HepG2 (cell line): ENCODE measurements around the gene DNAJC5. TPM values are rescaled to one million over a fixed set of nuclear protein-coding genes. Genes with fewer than 3 reads are reported as not detected.

Experiments used
- ATF7 ChIP-seq, 2 experiments: fragments of 450-650 bp in 1 of 2; sonication (generic) in 1 of 2; formaldehyde crosslinking in 1 of 2; IDR thresholded peaks; 2 replicates each; pipeline versions ENCODE4 v1.4.0 to v1.6.1; 2016 to 2020; ENCODE audit warnings: antibody characterized with exemption in 1 of 2, mild to moderate bottlenecking in 1 of 2, missing genetic modification reagents in 1 of 2
- CEBPG ChIP-seq: IDR thresholded peaks from 2 replicates; pipeline ENCODE4 v1.6.1; 2016
- KLF15 ChIP-seq: sonication (generic); formaldehyde crosslinking; IDR thresholded peaks from 2 replicates; pipeline ENCODE4 v1.8.1; 2023; ENCODE audit warnings: borderline replicate concordance, mild to moderate bottlenecking, inconsistent platforms, missing genetic modification reagents, mixed read lengths
- LCORL ChIP-seq, 2 experiments: fragments of 450-650 bp in 1 of 2; sonication (generic) in 1 of 2; formaldehyde crosslinking in 1 of 2; IDR thresholded peaks; 2 replicates each; pipeline versions ENCODE4 v1.5.0 to v1.6.1; 2017 to 2020; ENCODE audit warnings: antibody characterized with exemption in 1 of 2, missing genetic modification reagents in 1 of 2
- MIER2 ChIP-seq: IDR thresholded peaks from 2 replicates; pipeline ENCODE4 v1.6.1; 2016; ENCODE audit warnings: missing biosample characterization, missing genetic modification reagents
- NPAS2 ChIP-seq: sonication (generic); formaldehyde crosslinking; IDR thresholded peaks from 2 replicates; pipeline ENCODE4 v1.8.0; 2022; ENCODE audit warnings: mild to moderate bottlenecking, missing genetic modification reagents, borderline replicate concordance
- NR2F2 ChIP-seq: IDR thresholded peaks from 2 replicates; pipeline ENCODE4 v1.6.1; 2012; ENCODE audit warnings: low read depth, inconsistent platforms, borderline replicate concordance
- SIX4 ChIP-seq: sonication (generic); formaldehyde crosslinking; IDR thresholded peaks from 2 replicates; pipeline ENCODE4 v1.4.0; 2020; ENCODE audit warnings: missing genetic modification reagents
- YEATS4 ChIP-seq: sonication (generic); formaldehyde crosslinking; IDR thresholded peaks from 2 replicates; pipeline ENCODE4 v1.4.0; 2020; ENCODE audit warnings: missing genetic modification reagents, borderline replicate concordance
- ZNF138 ChIP-seq: sonication (generic); formaldehyde crosslinking; IDR thresholded peaks from 2 replicates; pipeline ENCODE4 v1.5.0; 2020; ENCODE audit warnings: mild to moderate bottlenecking, low read depth, missing genetic modification reagents
- ZNF263 ChIP-seq: sonication (generic); formaldehyde crosslinking; IDR thresholded peaks from 2 replicates; pipeline ENCODE4 v1.4.0; 2020; ENCODE audit warnings: missing genetic modification reagents
- ZNF589 ChIP-seq: sonication (generic); formaldehyde crosslinking; conservative IDR thresholded peaks from 2 replicates; pipeline ENCODE4 v1.8.0; 2022; ENCODE audit warnings: mild to moderate bottlenecking, moderate library complexity, missing genetic modification reagents
- ZNF607 ChIP-seq: sonication (generic); formaldehyde crosslinking; IDR thresholded peaks from 2 replicates; pipeline ENCODE4 v1.5.1; 2020; ENCODE audit warnings: missing genetic modification reagents, mild to moderate bottlenecking, borderline replicate concordance
- ZNF652 ChIP-seq: IDR thresholded peaks from 2 replicates; pipeline ENCODE4 v1.6.1; 2016; ENCODE audit warnings: low read depth, borderline replicate concordance
- polyA plus RNA-seq, 8 experiments: library from polyadenylated mRNA; depleted of rRNA in 3 of 8; stranded (reverse) in 7 of 8; unstranded in 1 of 8; fragments of >200 nt; fragmentation: Illumina TruSeq in 4 of 8; extraction: Trizol in 4 of 8; gene quantifications; 2 replicates each; pipeline versions ENCODE4 v1.2.1 to v1.2.3, GENCODE V29; 2011 to 2016; ENCODE audit warnings: low read depth in 4 of 8, missing spikeins in 1 of 8, mixed read lengths in 1 of 8; ENCODE audit not compliant: insufficient read depth in 1 of 8
- total RNA-seq, 5 experiments: library from RNA; depleted of rRNA; stranded (reverse); fragments of >200 nt; fragmentation: Illumina TruSeq; extraction: Trizol; gene quantifications; 2 replicates each; pipeline ENCODE4 v1.2.3, GENCODE V29; 2016; ENCODE audit warnings: low read depth in 1 of 5
- TF ChIP-seq, protein P1 (sequence below): sonication (generic); formaldehyde crosslinking; IDR thresholded peaks from 2 replicates; pipeline ENCODE4 v1.4.0; 2020; ENCODE audit warnings: missing genetic modification reagents
- TF ChIP-seq, protein P2 (sequence below): sonication (generic); formaldehyde crosslinking; IDR thresholded peaks from 2 replicates; pipeline ENCODE4 v1.8.1; 2023; ENCODE audit warnings: mild to moderate bottlenecking, moderate library complexity, missing genetic modification reagents
- TF ChIP-seq, protein P3 (sequence below): sonication (generic); formaldehyde crosslinking; IDR thresholded peaks from 2 replicates; pipeline ENCODE4 v1.5.0; 2020; ENCODE audit warnings: missing genetic modification reagents
- TF ChIP-seq, protein P4 (sequence below): IDR thresholded peaks from 2 replicates; pipeline ENCODE4 v1.6.1; 2016; ENCODE audit warnings: low read depth
- TF ChIP-seq, protein P5 (sequence below): sonication (generic); formaldehyde crosslinking; IDR thresholded peaks from 2 replicates; pipeline ENCODE4 v1.5.0; 2020; ENCODE audit warnings: missing genetic modification reagents
- TF ChIP-seq, protein P6 (sequence below): sonication (generic); formaldehyde crosslinking; IDR thresholded peaks from 2 replicates; pipeline ENCODE4 v1.5.1; 2020; ENCODE audit warnings: mild to moderate bottlenecking, missing genetic modification reagents, moderate library complexity

The DNAJC5 gene
- total and polyA plus RNA-seq, 2 of the 13 experiments (the other 11 are each of a cell fraction or from before 2014, with no cell fraction given) = 42.8 to 64.5 TPM

DNA sequence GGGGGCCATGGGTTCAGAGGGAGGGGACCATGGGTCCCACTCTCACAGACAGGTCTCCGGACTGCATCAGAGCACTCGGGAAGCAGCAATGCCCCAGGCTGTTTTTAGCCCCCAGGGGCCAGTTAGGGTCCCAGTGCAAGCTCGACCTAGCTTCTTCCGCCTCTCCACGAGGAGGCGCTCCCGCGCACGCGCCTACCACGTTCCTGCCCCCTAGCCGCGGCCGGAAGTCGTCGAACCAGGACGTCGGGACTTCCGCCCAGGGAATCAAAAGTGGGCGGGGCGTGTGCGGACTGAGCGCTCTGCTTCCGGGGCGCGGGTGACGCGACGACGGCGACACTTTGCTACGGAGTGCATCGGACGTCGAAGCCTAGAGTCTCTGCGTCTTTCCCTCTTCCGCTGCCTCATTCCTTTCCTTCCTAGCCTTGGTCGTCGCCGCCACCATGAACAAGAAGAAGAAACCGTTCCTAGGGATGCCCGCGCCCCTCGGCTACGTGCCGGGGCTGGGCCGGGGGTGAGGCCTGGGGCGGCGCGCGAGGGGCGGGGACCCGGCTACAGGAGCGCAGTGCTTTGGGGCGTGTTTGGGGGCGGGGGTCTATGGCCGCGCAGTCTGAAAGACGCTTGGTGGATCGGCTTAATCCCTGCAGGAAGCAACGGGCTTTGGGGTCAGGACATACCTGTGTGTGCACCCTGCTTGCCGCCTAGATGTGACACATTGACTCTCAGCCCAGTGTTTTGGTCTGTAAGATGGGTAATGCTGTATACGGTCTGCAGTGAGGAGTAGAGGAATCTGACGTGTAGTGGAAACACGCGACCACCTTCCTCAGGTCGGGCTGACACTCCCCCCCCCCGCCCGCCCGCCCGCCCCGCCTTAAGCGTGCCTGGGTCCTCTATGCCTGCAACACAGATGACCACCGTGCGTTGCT lies 86.1 kb downstream of the DNAJC5 start, which contains the start of gene PRPF6 (continued):
- TF ChIP-seq, protein P1, sequence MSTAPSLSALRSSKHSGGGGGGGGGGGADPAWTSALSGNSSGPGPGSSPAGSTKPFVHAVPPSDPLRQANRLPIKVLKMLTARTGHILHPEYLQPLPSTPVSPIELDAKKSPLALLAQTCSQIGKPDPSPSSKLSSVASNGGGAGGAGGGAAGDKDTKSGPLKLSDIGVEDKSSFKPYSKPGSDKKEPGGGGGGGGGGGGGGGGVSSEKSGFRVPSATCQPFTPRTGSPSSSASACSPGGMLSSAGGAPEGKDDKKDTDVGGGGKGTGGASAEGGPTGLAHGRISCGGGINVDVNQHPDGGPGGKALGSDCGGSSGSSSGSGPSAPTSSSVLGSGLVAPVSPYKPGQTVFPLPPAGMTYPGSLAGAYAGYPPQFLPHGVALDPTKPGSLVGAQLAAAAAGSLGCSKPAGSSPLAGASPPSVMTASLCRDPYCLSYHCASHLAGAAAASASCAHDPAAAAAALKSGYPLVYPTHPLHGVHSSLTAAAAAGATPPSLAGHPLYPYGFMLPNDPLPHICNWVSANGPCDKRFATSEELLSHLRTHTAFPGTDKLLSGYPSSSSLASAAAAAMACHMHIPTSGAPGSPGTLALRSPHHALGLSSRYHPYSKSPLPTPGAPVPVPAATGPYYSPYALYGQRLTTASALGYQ = peak; percentile 88; the same call in 1 of the 2 replicates
- TF ChIP-seq NPAS2 (CRISPR knock-in tag) (no peak), KLF15 (0 out of 2 replicates have a peak, but pooled peaks have one; percentile 84), ZNF652 (CRISPR knock-in tag) (peak; percentile 53; the same call in 1 of the 2 replicates), ZNF138 (no peak), CEBPG (CRISPR knock-in tag) (peak; percentile 60), ZNF263 (CRISPR knock-in tag) (0 out of 2 replicates have a peak, but pooled peaks have one; percentile 29), ZNF589 (CRISPR knock-in tag) (peak; percentile 99), ATF7 (IDR thresholded peaks at IDR 0.05) (no peak), ATF7 (CRISPR knock-in tag; IDR thresholded peaks at IDR 0.05) (peak; percentile 68), NR2F2 (0 out of 2 replicates have a peak, but pooled peaks have one; percentile 11), YEATS4 (CRISPR knock-in tag) (peak; percentile 99), SIX4 (peak; percentile 79; the same call in 1 of the 2 replicates), MIER2 (peak; percentile 82), LCORL (IDR thresholded peaks at IDR 0.05) (no peak), LCORL (CRISPR knock-in tag; IDR thresholded peaks at IDR 0.05) (peak; percentile 96), ZNF607 (CRISPR knock-in tag) (peak; percentile 92)
- TF ChIP-seq, protein P2, sequence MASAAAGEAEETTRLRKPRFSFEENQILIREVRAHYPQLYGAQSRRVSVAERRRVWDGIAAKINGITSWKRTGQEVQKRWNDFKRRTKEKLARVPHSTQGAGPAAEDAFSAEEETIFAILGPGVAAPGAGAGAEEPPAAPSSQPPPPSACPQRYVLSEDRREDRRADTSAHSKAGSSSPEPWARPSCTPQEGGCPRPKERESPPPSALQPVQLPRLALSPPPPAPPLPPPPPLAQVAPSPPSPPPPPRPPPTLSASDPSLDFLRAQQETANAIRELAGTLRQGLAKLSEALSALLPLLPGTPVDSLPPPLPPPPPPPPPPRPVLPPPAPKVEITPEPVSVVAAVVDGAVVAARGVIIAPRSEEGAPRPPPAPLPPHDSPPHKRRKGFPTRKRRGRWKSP (CRISPR knock-in tag) = peak; percentile 93
- TF ChIP-seq, protein P3, sequence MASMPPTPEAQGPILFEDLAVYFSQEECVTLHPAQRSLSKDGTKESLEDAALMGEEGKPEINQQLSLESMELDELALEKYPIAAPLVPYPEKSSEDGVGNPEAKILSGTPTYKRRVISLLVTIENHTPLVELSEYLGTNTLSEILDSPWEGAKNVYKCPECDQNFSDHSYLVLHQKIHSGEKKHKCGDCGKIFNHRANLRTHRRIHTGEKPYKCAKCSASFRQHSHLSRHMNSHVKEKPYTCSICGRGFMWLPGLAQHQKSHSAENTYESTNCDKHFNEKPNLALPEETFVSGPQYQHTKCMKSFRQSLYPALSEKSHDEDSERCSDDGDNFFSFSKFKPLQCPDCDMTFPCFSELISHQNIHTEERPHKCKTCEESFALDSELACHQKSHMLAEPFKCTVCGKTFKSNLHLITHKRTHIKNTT = no peak
- TF ChIP-seq, protein P4, sequence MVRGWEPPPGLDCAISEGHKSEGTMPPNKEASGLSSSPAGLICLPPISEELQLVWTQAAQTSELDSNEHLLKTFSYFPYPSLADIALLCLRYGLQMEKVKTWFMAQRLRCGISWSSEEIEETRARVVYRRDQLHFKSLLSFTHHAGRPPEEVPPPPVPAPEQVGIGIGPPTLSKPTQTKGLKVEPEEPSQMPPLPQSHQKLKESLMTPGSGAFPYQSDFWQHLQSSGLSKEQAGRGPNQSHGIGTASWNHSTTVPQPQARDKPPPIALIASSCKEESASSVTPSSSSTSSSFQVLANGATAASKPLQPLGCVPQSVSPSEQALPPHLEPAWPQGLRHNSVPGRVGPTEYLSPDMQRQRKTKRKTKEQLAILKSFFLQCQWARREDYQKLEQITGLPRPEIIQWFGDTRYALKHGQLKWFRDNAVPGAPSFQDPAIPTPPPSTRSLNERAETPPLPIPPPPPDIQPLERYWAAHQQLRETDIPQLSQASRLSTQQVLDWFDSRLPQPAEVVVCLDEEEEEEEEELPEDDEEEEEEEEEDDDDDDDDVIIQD (CRISPR knock-in tag) = peak; percentile 68; the same call in 1 of the 2 replicates
- TF ChIP-seq, protein P5, sequence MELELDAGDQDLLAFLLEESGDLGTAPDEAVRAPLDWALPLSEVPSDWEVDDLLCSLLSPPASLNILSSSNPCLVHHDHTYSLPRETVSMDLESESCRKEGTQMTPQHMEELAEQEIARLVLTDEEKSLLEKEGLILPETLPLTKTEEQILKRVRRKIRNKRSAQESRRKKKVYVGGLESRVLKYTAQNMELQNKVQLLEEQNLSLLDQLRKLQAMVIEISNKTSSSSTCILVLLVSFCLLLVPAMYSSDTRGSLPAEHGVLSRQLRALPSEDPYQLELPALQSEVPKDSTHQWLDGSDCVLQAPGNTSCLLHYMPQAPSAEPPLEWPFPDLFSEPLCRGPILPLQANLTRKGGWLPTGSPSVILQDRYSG (CRISPR knock-in tag) = 0 out of 2 replicates have a peak, but pooled peaks have one; percentile 81
- TF ChIP-seq, protein P6, sequence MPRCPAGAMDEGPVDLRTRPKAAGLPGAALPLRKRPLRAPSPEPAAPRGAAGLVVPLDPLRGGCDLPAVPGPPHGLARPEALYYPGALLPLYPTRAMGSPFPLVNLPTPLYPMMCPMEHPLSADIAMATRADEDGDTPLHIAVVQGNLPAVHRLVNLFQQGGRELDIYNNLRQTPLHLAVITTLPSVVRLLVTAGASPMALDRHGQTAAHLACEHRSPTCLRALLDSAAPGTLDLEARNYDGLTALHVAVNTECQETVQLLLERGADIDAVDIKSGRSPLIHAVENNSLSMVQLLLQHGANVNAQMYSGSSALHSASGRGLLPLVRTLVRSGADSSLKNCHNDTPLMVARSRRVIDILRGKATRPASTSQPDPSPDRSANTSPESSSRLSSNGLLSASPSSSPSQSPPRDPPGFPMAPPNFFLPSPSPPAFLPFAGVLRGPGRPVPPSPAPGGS = peak; percentile 89
